ENCODE results near the gene RFTN1. TPM values are rescaled to one million over a fixed set of nuclear protein-coding genes. Genes with fewer than 3 reads are reported as not detected.

Gene RFTN1
- total RNA-seq, 2 experiments from 2014 or later = 64.4 to 66.7 TPM

- no peak for DNase-seq
- Mint-ChIP-seq H3K36me3 (peaks cover 66% of the 10 kb centered on the region), H3K27me3 (no peaks in the 10 kb centered on the region), H3K4me1 (peaks cover 62% of the 10 kb centered on the region), H3K27ac (peak overlapping the region; percentile 19), H3K4me3 (no peak overlapping the region), H3K9me3 (no peaks in the 10 kb centered on the region)
- ATAC-seq (ENCODE audit: low read depth) = no peak
- POLR2A ChIA-PET = no interaction called here
These were observed 142.4 kb downstream of the RFTN1 start for GRCh38 chr3:16370872-16371740.

DNA sequence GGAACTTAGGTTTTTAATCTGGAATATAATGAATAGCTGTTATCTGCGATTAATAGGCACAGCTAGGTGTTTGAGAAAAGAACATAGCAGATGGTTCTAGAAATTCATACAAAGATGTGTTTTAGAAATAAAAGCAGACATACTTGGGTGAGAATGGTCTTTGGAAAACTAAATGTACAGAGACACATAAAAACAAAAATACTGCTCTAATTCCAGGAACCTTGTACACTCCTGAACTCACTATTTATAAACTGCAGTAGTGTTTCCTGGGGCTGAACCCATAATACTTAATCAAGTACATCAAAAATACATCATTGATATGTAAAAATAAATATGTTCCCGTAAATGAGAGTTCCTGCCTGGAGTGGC is 143.0 kb downstream of the RFTN1 start:
- H3K27me3 Mint-ChIP-seq = no peaks in the 10 kb centered on the region
- no peak overlapping the region for H3K4me3 Mint-ChIP-seq
- H3K36me3 Mint-ChIP-seq = peaks cover 68% of the 10 kb centered on the region
- no peaks in the 10 kb centered on the region for H3K9me3 Mint-ChIP-seq
- POLR2A ChIA-PET = no interaction called here
- peaks cover 61% of the 10 kb centered on the region for H3K4me1 Mint-ChIP-seq
- no peak overlapping the region for H3K27ac Mint-ChIP-seq
- ATAC-seq (ENCODE audit: low read depth) (no peak), DNase-seq (no peak)

GRCh38 chr3:16369885-16370284 is 143.6 kb downstream of the RFTN1 start:
- no peaks in the 10 kb centered on the region for H3K9me3 Mint-ChIP-seq
- H3K4me1 Mint-ChIP-seq = peaks cover 55% of the 10 kb centered on the region
- POLR2A ChIA-PET = no interaction called here
- H3K4me3 Mint-ChIP-seq = no peak overlapping the region
- no peak for ATAC-seq (ENCODE audit: low read depth)
- no peak for DNase-seq
- no peak overlapping the region for H3K27ac Mint-ChIP-seq
- peaks cover 67% of the 10 kb centered on the region for H3K36me3 Mint-ChIP-seq
- no peaks in the 10 kb centered on the region for H3K27me3 Mint-ChIP-seq

GRCh38 chr3:16369276-16369675 is 144.2 kb downstream of the RFTN1 start:
- DNase-seq = no peak

GRCh38 chr3:16366581-16366980 is 146.9 kb downstream of the RFTN1 start:
- Mint-ChIP-seq H3K4me3 (no peak overlapping the region), H3K9me3 (no peaks in the 10 kb centered on the region), H3K27ac (peak overlapping the region; percentile 47), H3K36me3 (peaks cover 53% of the 10 kb centered on the region), H3K27me3 (no peaks in the 10 kb centered on the region), H3K4me1 (peaks cover 30% of the 10 kb centered on the region)
- no peak for ATAC-seq (ENCODE audit: low read depth)
- POLR2A ChIA-PET = no interaction called here
- DNase-seq = no peak

More at GRCh38 chr3:16369276-16369675, 144.2 kb downstream of the RFTN1 start:
- peaks cover 49% of the 10 kb centered on the region for H3K4me1 Mint-ChIP-seq
- H3K9me3 Mint-ChIP-seq = no peaks in the 10 kb centered on the region
- H3K4me3 Mint-ChIP-seq = no peak overlapping the region
- peaks cover 67% of the 10 kb centered on the region for H3K36me3 Mint-ChIP-seq
- no peaks in the 10 kb centered on the region for H3K27me3 Mint-ChIP-seq
- POLR2A ChIA-PET = no interaction called here
- no peak overlapping the region for H3K27ac Mint-ChIP-seq
- no peak for ATAC-seq (ENCODE audit: low read depth)

- H3K4me1 Mint-ChIP-seq = peaks cover 21% of the 10 kb centered on the region
- no peak overlapping the region for H3K27ac Mint-ChIP-seq
- H3K36me3 Mint-ChIP-seq = peaks cover 57% of the 10 kb centered on the region
- no peak overlapping the region for H3K4me3 Mint-ChIP-seq
- POLR2A ChIA-PET = no interaction called here
- ATAC-seq (ENCODE audit: low read depth) (no peak), DNase-seq (no peak)
- no peaks in the 10 kb centered on the region for H3K9me3 Mint-ChIP-seq
- no peaks in the 10 kb centered on the region for H3K27me3 Mint-ChIP-seq
These were observed 147.9 kb downstream of the RFTN1 start for GRCh38 chr3:16365491-16366128.

DNA sequence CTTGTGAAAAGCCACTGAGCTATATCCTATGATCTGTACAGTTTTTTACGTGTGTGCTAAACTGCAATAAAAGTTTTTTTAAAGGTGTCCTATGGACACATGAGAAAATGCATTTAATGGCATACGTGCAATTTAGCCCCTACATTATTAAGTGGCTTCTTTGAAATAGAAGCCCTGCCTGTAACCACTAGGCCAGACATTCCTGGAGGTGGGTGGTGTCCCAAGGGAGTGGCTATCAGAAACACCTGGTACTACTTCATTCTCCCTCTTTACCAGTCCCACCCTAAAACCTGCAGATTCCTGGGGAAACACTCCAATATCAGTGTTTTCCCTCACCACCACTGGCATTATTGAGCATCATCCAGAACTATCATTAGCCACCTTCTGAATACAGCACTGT is 148.5 kb downstream of the RFTN1 start:
- Mint-ChIP-seq H3K27ac (no peak overlapping the region), H3K27me3 (no peaks in the 10 kb centered on the region), H3K36me3 (peaks cover 52% of the 10 kb centered on the region), H3K4me3 (no peak overlapping the region), H3K4me1 (peaks cover 14% of the 10 kb centered on the region), H3K9me3 (no peaks in the 10 kb centered on the region)
- ATAC-seq (ENCODE audit: low read depth) = no peak
- DNase-seq = no peak
- POLR2A ChIA-PET = no interaction called here

DNA sequence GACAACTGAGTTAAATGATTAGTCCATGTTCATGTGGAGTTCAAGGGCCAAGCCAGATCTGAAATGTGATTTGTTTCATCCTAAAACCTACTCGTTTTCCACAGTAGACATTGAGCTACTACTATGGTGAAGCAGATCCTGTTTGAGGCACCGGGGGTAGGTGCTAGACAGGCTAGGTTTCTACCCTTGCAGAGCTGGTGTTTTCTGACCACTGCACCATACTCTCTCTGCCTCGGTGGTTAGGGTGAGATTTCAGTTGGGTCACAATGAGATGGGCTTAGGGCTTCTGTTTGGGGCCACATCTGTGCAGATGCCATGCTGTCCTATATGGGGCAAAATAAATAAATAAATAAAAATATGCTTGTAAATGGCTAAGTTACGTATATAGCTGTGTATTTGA is 149.2 kb downstream of the RFTN1 start:
- no peak overlapping the region for H3K27ac Mint-ChIP-seq
- H3K27me3 Mint-ChIP-seq = no peaks in the 10 kb centered on the region
- ATAC-seq (ENCODE audit: low read depth) (no peak), DNase-seq (no peak)
- no peak overlapping the region for H3K4me3 Mint-ChIP-seq
- peaks cover 16% of the 10 kb centered on the region for H3K4me1 Mint-ChIP-seq
- H3K9me3 Mint-ChIP-seq = no peaks in the 10 kb centered on the region
- POLR2A ChIA-PET = no interaction called here
- peaks cover 46% of the 10 kb centered on the region for H3K36me3 Mint-ChIP-seq

- ATAC-seq (ENCODE audit: low read depth) (no peak), DNase-seq (no peak)
- Mint-ChIP-seq H3K4me3 (no peak overlapping the region), H3K27ac (no peak overlapping the region), H3K4me1 (peaks cover 17% of the 10 kb centered on the region), H3K27me3 (no peaks in the 10 kb centered on the region), H3K36me3 (peaks cover 43% of the 10 kb centered on the region), H3K9me3 (no peaks in the 10 kb centered on the region)
- POLR2A ChIA-PET = no interaction called here
These were observed 149.9 kb downstream of the RFTN1 start for GRCh38 chr3:16363636-16364035.

DNA sequence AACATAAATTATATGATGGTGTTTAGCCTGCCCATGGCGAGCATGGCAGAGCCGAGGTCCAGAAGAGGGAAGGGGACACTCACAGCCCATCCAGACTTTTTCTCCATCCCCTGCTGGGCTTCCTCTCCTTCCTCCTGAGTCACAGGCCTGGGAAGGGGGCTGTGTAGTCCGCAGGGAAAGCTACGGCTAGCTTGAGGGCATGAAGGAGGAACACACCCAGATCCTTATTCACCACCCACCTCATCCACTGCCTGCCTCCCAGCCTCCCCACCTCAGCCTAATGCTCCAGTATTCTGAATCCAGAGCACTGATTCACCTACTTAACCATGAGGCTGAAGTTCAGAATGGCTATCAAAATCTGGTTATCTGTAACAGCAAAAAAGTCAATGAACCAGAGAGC is 150.7 kb downstream of the RFTN1 start:
- DNase-seq = no peak
- Mint-ChIP-seq H3K4me3 (no peak overlapping the region), H3K27me3 (no peaks in the 10 kb centered on the region), H3K9me3 (no peaks in the 10 kb centered on the region), H3K4me1 (peaks cover 14% of the 10 kb centered on the region), H3K36me3 (peaks cover 35% of the 10 kb centered on the region), H3K27ac (no peak overlapping the region)
- POLR2A ChIA-PET = interaction anchor here (1.5 kb wide), 1 partner anchor 25 kb away, joined by 4 read pairs; no protein-coding TSS in a partner anchor
- ATAC-seq (ENCODE audit: low read depth) = no peak

- H3K36me3 Mint-ChIP-seq = peaks cover 34% of the 10 kb centered on the region
These were observed 152.4 kb downstream of the RFTN1 start for GRCh38 chr3:16361087-16361486.

DNA sequence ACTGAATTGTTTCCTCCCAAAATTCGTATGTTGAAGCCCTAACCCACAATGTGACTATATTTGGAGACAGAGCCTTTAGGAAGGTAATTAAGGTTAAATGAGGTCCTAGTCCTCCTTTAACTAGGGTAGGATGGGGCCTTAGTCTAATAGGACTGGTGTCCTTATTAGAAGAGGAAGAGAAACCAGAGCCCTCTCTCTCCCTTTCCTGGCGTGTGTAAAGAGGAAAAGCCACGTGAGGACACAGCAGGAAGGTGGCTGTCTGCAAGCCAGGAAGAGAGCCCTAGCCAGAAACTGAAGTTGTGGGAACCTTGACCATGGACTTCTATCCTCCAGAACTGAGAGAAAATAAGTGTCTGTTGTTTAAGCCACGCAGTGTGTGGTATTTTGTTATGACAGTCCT is 154.2 kb downstream of the RFTN1 start:
- no peak for ATAC-seq (ENCODE audit: low read depth)
- H3K4me3 Mint-ChIP-seq = no peak overlapping the region

More at GRCh38 chr3:16361087-16361486, 152.4 kb downstream of the RFTN1 start:
- Mint-ChIP-seq H3K27me3 (no peaks in the 10 kb centered on the region), H3K27ac (no peak overlapping the region), H3K4me3 (no peak overlapping the region), H3K4me1 (peaks cover 11% of the 10 kb centered on the region), H3K9me3 (no peaks in the 10 kb centered on the region)
- no peak for ATAC-seq (ENCODE audit: low read depth)
- DNase-seq = no peak
- POLR2A ChIA-PET = no interaction called here

GRCh38 chr3:16358336-16358735 is 155.2 kb downstream of the RFTN1 start:
- Mint-ChIP-seq H3K27ac (no peak overlapping the region), H3K4me3 (no peak overlapping the region), H3K4me1 (peaks cover 12% of the 10 kb centered on the region), H3K9me3 (no peaks in the 10 kb centered on the region), H3K36me3 (peaks cover 24% of the 10 kb centered on the region), H3K27me3 (no peaks in the 10 kb centered on the region)
- no peak for DNase-seq
- POLR2A ChIA-PET = no interaction called here
- ATAC-seq (ENCODE audit: low read depth) = no peak

More for the DNA sequence above, 154.2 kb downstream of the RFTN1 start:
- Mint-ChIP-seq H3K27ac (peak overlapping the region; percentile 56), H3K9me3 (no peaks in the 10 kb centered on the region), H3K4me1 (peaks cover 7% of the 10 kb centered on the region), H3K36me3 (peaks cover 28% of the 10 kb centered on the region), H3K27me3 (no peaks in the 10 kb centered on the region)
- DNase-seq = no peak
- POLR2A ChIA-PET = interaction anchor here (0.7 kb wide), 1 partner anchor 20 kb away, joined by 5 read pairs; no protein-coding TSS in a partner anchor

All from activated naive CD8-positive, alpha-beta T cell treated with anti-CD3 and anti-CD28 coated beads, Interleukin-2, amount 10 ng/mL, durations not matched to agents 7 days and 5 days (primary cell).